ENCODE data around the gene IMPDH2.

The IMPDH2 gene

DNA sequence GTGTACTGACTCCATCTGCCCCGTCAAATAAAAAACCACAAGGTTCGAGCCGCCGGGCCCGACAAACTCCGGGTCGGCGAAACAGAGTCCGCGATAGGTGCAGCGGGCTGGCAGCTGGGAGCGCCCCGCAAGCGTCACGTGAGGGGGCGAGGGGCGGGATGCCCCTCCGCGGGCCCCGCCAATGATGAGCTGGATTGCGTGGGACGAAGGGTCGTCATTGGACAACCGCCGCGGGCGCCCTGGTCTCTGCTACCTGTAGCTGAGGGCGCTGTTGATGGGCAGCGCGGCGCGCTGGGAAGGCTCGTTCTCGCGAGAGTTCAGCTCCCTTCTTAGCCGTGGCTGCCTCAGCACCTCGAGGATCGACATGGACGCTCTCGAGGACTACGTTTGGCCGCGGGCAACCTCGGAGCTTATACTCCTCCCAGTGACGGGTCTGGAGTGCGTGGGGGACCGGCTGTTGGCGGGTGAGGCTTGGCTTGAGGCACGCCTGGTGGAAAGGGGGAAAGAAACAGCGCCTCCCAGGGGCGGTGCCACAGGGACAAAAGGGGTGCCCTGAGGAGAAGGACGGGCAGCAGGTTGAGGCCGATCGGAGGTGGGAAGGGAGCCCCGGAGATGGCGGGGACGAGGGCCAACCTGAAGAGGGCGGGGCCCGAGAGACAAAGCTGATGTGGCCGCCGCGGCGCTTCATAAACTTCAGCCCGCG lies 22.0 kb downstream of the IMPDH2 start, which contains the start of gene WDR6:
TSS of gene WDR6 (plus strand) at position 324 of the 703 bp plus-strand sequence. CDS start at position 365, 41 bp downstream.
- DNase-seq: peak; percentile 70 to 98 (median 92)

DNA sequence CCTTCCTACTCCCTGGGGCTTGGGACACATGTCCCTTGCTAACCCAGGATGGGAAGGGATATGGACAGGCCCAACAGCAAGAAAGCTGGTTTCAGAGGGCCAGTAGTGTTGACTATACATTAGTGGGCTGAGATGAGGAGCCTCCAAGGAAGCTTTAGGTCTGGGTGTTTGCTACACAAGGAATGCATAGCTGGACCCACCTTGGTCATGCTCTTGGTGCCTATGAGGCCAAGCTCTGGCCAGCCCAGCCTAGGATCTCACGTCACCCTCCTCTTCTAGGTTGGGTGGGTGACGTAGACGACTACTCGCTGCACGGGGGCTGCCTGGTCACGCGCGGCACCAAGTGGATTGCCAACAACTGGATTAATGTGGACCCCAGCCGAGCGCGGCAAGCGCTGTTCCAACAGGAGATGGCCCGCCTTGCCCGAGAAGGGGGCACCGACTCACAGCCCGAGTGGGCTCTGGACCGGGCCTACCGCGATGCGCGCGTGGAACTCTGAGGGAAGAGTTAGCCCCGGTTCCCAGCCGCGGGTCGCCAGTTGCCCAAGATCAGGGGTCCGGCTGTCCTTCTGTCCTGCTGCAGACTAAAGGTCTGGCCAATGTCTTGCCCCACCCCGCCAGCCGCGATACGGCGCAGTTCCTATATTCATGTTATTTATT lies 22.7 kb downstream of the IMPDH2 start:
- DNase-seq: peak in 24 of 56 donors; percentile 38 to 74 (median 62)

DNA sequence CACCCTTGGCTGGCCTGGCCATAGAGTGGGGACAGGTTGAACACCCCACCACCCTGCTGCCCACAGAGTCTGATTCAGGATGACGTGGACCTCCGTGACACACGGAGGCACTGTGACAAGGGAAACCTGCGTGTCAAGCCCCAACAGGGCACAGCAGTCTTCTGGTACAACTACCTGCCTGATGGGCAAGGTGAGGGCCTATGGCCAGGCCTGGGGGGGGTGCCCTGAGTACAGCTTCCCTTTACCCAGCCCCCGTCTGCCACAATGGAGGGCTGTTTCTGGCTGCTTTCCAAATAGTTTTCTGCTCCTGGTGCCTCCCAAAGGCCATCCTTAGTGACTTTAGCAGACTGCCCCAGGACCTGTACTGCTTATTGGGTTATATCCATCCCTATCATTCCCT lies 23.2 kb downstream of the IMPDH2 start:
- DNase-seq: no peak

- DNase-seq: no peak
Measured at GRCh38 chr3:49005303-49005680, 23.9 kb downstream of the IMPDH2 start.

- DNase-seq: peak in 1 of 56 donors; percentile 72
Measured at GRCh38 chr3:49004352-49005302, 24.6 kb downstream of the IMPDH2 start.

DNA sequence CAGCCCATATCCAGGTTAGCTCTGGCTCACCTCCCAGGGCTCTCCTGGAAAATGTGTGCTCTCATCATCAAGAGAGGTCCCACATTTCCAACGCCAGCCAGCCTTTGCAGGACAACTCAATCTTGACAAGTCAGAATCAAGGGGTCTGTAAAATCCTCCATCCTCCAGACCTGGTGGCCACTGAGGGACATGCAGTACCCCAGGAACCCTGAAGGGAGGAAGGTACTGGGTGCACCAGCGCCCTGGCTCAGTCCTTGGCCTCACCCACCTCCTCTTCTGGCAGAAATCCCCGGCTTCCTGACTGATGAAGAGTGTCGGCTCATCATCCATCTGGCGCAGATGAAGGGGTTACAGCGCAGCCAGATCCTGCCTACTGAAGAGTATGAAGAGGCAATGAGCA lies 28.0 kb downstream of the IMPDH2 start:
- no peak for DNase-seq

DNA sequence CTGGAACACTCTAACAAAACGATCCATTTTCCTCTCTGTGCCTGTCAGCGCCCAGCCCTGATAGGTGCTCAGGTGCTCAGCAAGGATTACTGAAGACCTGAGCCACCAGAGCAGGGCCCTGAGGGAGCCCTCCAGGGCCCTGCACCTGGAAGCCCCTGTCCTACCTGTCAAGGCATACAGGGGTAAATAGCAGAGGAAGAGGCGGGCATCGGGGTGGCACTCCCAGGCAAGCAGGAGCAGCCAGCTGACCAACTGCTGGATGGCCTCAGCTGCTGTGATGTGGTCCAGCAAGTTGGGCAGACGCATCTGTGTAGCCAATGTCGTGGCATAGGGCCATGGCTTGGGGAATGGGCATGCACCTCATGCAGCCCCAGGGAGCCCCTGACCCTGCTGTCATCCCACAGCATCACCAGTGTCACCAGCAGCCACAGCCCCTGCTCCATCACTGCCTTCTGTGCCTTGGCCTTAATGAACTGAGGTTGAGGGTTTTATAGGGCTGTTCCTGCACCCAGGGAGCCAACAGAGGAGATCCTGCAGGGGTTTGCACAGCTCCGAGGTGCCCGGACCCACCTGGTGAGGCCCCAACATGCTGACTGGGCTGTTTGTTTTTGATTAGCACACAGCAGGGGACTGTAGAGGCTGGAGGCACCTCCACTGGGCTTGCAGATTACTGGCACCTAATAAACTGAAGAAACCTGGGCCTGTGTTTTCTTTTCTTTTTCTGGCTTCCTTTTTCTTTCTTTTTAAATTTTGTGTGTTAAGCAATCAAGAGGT lies 29.9 kb downstream of the IMPDH2 start:
- DNase-seq: no peak

DNA sequence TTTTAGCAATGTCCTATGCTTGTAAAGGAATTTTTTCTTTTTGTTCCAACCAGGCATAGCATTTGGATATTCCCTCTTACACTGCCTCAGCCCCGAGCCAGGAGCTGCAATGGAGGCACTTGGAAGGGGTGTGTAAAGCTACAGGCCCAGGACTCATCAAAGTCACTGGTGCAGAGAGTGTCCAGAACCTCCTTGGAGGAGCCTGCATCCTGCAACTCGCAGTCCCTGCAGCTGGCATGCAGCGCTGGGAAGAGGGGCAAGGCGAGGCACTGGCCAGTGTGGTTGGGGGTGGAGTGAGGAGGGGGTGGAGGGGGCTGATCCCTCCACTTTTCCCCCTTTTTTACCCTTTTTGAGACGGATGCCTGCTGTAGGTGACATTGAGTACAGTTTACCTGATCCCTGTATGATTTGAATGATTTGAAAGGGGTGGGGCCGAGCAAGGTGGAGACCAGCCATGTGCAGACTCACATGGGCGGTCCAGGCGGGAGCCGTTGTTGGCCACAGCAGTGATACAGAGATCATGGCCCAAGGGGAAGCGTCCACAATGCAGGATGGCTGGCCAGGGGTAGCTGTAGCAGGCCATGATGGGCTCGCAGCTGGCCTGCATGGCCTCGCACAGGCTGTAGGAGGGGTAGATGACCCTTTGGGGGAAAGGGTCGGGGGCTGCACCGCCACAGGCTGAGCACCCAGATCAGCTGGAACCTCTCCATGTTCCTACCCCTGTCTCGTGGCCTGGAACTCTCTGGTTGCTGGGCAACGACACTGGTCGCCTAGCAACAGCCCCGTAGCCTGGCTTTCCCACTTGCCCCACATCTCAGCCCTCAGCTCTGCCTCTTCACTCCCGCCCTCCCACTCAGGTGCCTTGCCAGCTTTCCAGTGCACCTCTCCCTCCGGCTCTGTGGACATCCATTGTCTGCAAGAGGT lies 31.2 kb downstream of the IMPDH2 start:
- peak in 30 of 56 donors; percentile 12 to 69 (median 43) for DNase-seq

GRCh38 chr3:48997102-48997635 lies 32.0 kb downstream of the IMPDH2 start:
- DNase-seq: no peak

DNA sequence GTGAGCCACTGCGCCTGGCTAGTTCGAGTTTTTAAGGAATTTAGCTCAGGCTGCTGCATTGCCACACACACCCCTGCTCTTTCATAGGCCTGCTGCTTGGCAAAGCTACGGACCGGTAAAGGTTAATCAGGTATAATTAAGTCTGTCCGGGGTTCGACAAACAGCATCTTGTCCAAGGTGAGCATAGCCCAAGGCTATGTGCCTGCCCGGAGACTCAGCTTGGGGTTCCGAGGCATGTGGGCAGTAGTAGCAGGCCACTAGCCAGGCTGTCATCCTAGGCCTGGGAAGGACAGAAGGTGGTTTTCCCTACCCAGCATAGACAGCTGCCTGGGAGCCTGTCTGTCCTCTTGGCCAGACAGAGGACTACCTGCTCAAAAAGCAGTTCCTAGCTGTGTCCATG lies 32.6 kb downstream of the IMPDH2 start:
- no peak for DNase-seq

DNA sequence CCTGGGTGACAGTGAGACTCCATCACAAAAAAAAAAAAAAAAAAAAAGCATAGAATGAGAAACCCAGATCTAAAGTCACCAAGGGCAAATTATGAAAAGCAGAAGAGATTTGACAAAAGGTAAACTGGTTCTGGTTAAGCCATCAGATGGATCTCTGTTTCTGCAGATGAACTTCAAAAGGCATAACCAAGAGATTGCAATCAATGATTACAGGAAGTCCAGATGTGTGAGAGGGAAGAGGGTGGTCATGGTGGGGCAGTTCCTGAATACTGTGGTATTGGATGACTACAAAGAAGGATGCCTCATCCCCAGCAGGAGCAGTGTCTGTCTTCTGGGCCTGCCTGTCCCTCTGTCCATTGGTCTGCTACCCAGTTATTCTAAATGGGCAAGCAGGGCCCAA lies 35.4 kb downstream of the IMPDH2 start:
- DNase-seq: no peak

GRCh38 chr3:48991851-48992545 lies 37.2 kb downstream of the IMPDH2 start:
- no peak for DNase-seq

- peak in 11 of 56 donors; percentile 21 to 66 (median 37) for DNase-seq
Measured at GRCh38 chr3:48990636-48991469, 38.3 kb downstream of the IMPDH2 start.

DNA sequence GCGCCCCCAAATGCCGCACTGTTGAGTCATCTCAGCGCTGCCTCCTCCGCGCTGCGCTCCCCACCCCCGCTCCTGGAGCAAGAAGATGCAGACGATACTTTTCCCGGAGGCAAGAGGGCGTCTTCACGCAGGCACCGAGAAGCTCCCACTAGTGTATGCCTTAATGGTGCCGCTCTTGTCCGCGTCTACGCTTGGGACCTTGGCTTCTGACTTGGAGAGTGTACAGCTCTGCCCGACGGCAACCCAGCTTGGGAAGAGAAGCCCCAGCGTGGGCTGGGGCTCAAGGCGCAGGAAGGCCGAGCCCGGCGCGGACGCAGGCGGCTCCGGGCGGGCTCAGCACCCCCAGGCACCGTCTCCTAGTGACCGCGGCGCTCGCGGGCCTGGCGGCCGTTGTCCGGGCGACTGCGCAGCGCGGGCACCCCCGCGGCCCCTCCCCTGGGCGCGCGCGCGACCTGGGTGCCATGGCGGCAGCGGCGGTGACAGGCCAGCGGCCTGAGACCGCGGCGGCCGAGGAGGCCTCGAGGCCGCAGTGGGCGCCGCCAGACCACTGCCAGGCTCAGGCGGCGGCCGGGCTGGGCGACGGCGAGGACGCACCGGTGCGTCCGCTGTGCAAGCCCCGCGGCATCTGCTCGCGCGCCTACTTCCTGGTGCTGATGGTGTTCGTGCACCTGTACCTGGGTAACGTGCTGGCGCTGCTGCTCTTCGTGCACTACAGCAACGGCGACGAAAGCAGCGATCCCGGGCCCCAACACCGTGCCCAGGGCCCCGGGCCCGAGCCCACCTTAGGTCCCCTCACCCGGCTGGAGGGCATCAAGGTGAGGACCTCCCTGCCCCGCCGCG lies 39.2 kb downstream of the IMPDH2 start, which contains the start of gene P4HTM:
TSS of gene P4HTM (plus strand) at position 446 of the 840 bp plus-strand sequence. CDS start at position 462, 16 bp downstream.
- DNase-seq: peak in 55 of 56 donors; percentile 34 to 93 (median 83)

DNA sequence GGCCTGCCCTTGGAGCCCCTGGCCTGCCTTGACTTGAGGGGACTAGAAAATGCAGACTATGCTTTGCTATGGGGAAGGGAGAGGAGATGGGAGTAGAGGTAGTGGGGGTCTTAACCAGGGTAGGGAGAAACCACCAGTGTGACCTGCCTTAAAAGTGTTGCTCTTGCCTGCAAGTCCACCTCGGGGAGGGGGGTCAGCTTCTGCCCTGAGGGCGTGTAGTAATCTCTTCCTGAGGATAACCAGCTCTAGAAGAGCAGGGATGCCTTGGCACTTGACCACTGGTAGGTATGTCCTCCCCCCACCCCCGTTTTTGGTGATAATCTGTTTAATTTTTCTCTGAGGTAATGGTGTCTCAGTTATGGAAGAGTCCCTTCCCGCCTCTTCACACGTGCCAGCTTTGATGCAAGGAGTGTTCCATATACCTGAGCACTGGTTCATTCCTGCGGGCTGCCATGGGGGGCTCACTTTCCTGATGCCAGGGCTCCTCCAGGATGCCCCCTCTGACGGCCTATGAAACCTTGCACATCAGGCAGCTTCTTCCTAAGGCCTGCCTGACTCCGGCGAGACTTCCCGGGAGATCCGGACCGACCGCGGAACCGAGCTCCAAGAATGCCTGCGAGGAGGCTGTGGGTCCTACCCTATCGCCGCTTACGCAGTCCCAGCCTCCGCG lies 39.9 kb downstream of the IMPDH2 start:
- no peak for DNase-seq

GRCh38 chr3:48985831-48986376 lies 43.3 kb downstream of the IMPDH2 start:
- no peak for DNase-seq

Measured in amygdala (tissue), 56 donors.